Activated T-helper 17 cell treated with anti-CD3 and anti-CD28 coated beads, Interleukin-2, amount 50 U/mL, for 72 hours (primary cell): Measurements from ENCODE around the gene FER1L5. TPM values are rescaled to one million over a fixed set of nuclear protein-coding genes. Genes with fewer than 3 reads are reported as not detected.
A peak's percentile ranks its signal among the peaks of the same experiment; 100 is the strongest.

Source experiments
- ATAC-seq: fragments of 150-1000 bp; cut with Tn5 transposase; replicated peaks from 2 replicates; pipeline ENCODE4 v1.10.0; 2021; ENCODE audit warnings: mild to moderate bottlenecking, moderate library complexity
- H3K27ac Mint-ChIP-seq: one replicate; pipeline ENCODE4 v1.8.0; 2022; ENCODE audit warnings: mixed read lengths
- H3K27me3 Mint-ChIP-seq: one replicate; pipeline ENCODE4 v1.8.0; 2022; ENCODE audit warnings: mixed read lengths
- H3K36me3 Mint-ChIP-seq: one replicate; pipeline ENCODE4 v1.8.0; 2022; ENCODE audit warnings: low read depth, mild to moderate bottlenecking, mixed read lengths
- H3K4me1 Mint-ChIP-seq: one replicate; pipeline ENCODE4 v1.8.0; 2022; ENCODE audit warnings: mixed read lengths
- H3K4me3 Mint-ChIP-seq: one replicate; pipeline ENCODE4 v1.8.0; 2022; ENCODE audit warnings: mild to moderate bottlenecking, mixed read lengths
- H3K9me3 Mint-ChIP-seq: one replicate; pipeline ENCODE4 v1.8.0; 2022; ENCODE audit warnings: mixed read lengths
- total RNA-seq, 2 donors: library from RNA; stranded (reverse); gene quantifications; one replicate each; pipeline ENCODE4 v1.2.3, GENCODE V29; 2022

Gene FER1L5
- not detected for total RNA-seq

GRCh38 chr2:96642564-96643360, at the start of gene FER1L5:
Gene FER1L5, plus strand, starts transcription at chr2:96642764. Its CDS starts 73 bp downstream, at chr2:96642837.
- Mint-ChIP-seq H3K27ac (no peak within 1 kb of the TSS), H3K4me3 (no peak within 1 kb of the TSS), H3K36me3 (peaks cover 2% of the 10 kb centered on the region), H3K27me3 (no peaks in the 10 kb centered on the region), H3K4me1 (no peaks in the 10 kb centered on the region), H3K9me3 (no peaks in the 10 kb centered on the region)
- no peak for ATAC-seq

GRCh38 chr2:96594282-96594681, 48.3 kb upstream of the FER1L5 start:
- Mint-ChIP-seq H3K27ac (peak overlapping the region; percentile 96), H3K4me3 (peak overlapping the region; percentile 75), H3K36me3 (peaks cover 77% of the 10 kb centered on the region), H3K9me3 (no peaks in the 10 kb centered on the region), H3K4me1 (peaks cover 31% of the 10 kb centered on the region), H3K27me3 (no peaks in the 10 kb centered on the region)
- peak; percentile 50 for ATAC-seq

- no peaks in the 10 kb centered on the region for H3K27me3 Mint-ChIP-seq
- H3K4me3 Mint-ChIP-seq = peak overlapping the region; percentile 75
These were observed 47.8 kb upstream of the FER1L5 start for GRCh38 chr2:96594691-96595152.

GRCh38 chr2:96596596-96596995, 46.0 kb upstream of the FER1L5 start:
- ATAC-seq = peak; percentile 23
- Mint-ChIP-seq H3K27me3 (no peaks in the 10 kb centered on the region), H3K4me3 (no peak overlapping the region), H3K4me1 (peaks cover 39% of the 10 kb centered on the region), H3K36me3 (peaks cover 96% of the 10 kb centered on the region), H3K9me3 (no peaks in the 10 kb centered on the region), H3K27ac (peak overlapping the region; percentile 46)

More at GRCh38 chr2:96594691-96595152, 47.8 kb upstream of the FER1L5 start:
- peaks cover 77% of the 10 kb centered on the region for H3K36me3 Mint-ChIP-seq
- H3K27ac Mint-ChIP-seq = peak overlapping the region; percentile 96
- peaks cover 31% of the 10 kb centered on the region for H3K4me1 Mint-ChIP-seq
- no peaks in the 10 kb centered on the region for H3K9me3 Mint-ChIP-seq
- ATAC-seq = peak; percentile 88

- peaks cover 31% of the 10 kb centered on the region for H3K4me1 Mint-ChIP-seq
- no peaks in the 10 kb centered on the region for H3K9me3 Mint-ChIP-seq
- peak overlapping the region; percentile 33 for H3K27ac Mint-ChIP-seq
- no peak overlapping the region for H3K4me3 Mint-ChIP-seq
- no peak for ATAC-seq
- no peaks in the 10 kb centered on the region for H3K27me3 Mint-ChIP-seq
- peaks cover 96% of the 10 kb centered on the region for H3K36me3 Mint-ChIP-seq
These were observed 42.6 kb upstream of the FER1L5 start for GRCh38 chr2:96599941-96600340.

GRCh38 chr2:96601382-96602292, 40.9 kb upstream of the FER1L5 start:
- H3K4me1 Mint-ChIP-seq = peaks cover 21% of the 10 kb centered on the region
- ATAC-seq = peak; percentile 95
- peaks cover 100% of the 10 kb centered on the region for H3K36me3 Mint-ChIP-seq
- H3K27me3 Mint-ChIP-seq = no peaks in the 10 kb centered on the region
- peak overlapping the region; percentile 85 for H3K27ac Mint-ChIP-seq
- H3K4me3 Mint-ChIP-seq = peak overlapping the region; percentile 57
- no peaks in the 10 kb centered on the region for H3K9me3 Mint-ChIP-seq

- peaks cover 100% of the 10 kb centered on the region for H3K36me3 Mint-ChIP-seq
- no peaks in the 10 kb centered on the region for H3K27me3 Mint-ChIP-seq
- peak overlapping the region; percentile 85 for H3K27ac Mint-ChIP-seq
- H3K9me3 Mint-ChIP-seq = no peaks in the 10 kb centered on the region
- H3K4me3 Mint-ChIP-seq = no peak overlapping the region
- no peak for ATAC-seq
- peaks cover 21% of the 10 kb centered on the region for H3K4me1 Mint-ChIP-seq
These were observed 40.2 kb upstream of the FER1L5 start for GRCh38 chr2:96602330-96602823.

- no peak overlapping the region for H3K4me3 Mint-ChIP-seq
- peaks cover 100% of the 10 kb centered on the region for H3K36me3 Mint-ChIP-seq
- no peak overlapping the region for H3K27ac Mint-ChIP-seq
- no peaks in the 10 kb centered on the region for H3K27me3 Mint-ChIP-seq
- H3K4me1 Mint-ChIP-seq = peaks cover 16% of the 10 kb centered on the region
- ATAC-seq = no peak
- H3K9me3 Mint-ChIP-seq = no peaks in the 10 kb centered on the region
These were observed 38.5 kb upstream of the FER1L5 start for GRCh38 chr2:96604104-96604503.

GRCh38 chr2:96608469-96609455, 33.8 kb upstream of the FER1L5 start:
- H3K9me3 Mint-ChIP-seq = no peaks in the 10 kb centered on the region
- peaks cover 99% of the 10 kb centered on the region for H3K36me3 Mint-ChIP-seq
- no peak for ATAC-seq
- H3K27me3 Mint-ChIP-seq = no peaks in the 10 kb centered on the region
- no peak overlapping the region for H3K4me3 Mint-ChIP-seq
- peak overlapping the region; percentile 34 for H3K27ac Mint-ChIP-seq
- H3K4me1 Mint-ChIP-seq = no peaks in the 10 kb centered on the region

- Mint-ChIP-seq H3K36me3 (peaks cover 93% of the 10 kb centered on the region), H3K4me3 (peak overlapping the region; percentile 66), H3K9me3 (no peaks in the 10 kb centered on the region), H3K27me3 (no peaks in the 10 kb centered on the region), H3K27ac (peak overlapping the region; percentile 90), H3K4me1 (peaks cover 19% of the 10 kb centered on the region)
- no peak for ATAC-seq
These were observed 26.4 kb upstream of the FER1L5 start for GRCh38 chr2:96616128-96616527.

GRCh38 chr2:96616535-96616934, 26.0 kb upstream of the FER1L5 start:
- H3K36me3 Mint-ChIP-seq = peaks cover 93% of the 10 kb centered on the region
- H3K4me3 Mint-ChIP-seq = peak overlapping the region; percentile 66
- H3K27me3 Mint-ChIP-seq = no peaks in the 10 kb centered on the region
- H3K27ac Mint-ChIP-seq = peak overlapping the region; percentile 90
- no peak for ATAC-seq
- peaks cover 19% of the 10 kb centered on the region for H3K4me1 Mint-ChIP-seq
- H3K9me3 Mint-ChIP-seq = no peaks in the 10 kb centered on the region

GRCh38 chr2:96617012-96617411, 25.6 kb upstream of the FER1L5 start:
- Mint-ChIP-seq H3K36me3 (peaks cover 92% of the 10 kb centered on the region), H3K27me3 (no peaks in the 10 kb centered on the region), H3K4me3 (peak overlapping the region; percentile 66), H3K4me1 (peaks cover 19% of the 10 kb centered on the region), H3K9me3 (no peaks in the 10 kb centered on the region), H3K27ac (peak overlapping the region; percentile 90)
- peak; percentile 28 for ATAC-seq

GRCh38 chr2:96618596-96619283, 23.8 kb upstream of the FER1L5 start:
- Mint-ChIP-seq H3K36me3 (peaks cover 91% of the 10 kb centered on the region), H3K27ac (peak overlapping the region; percentile 77), H3K9me3 (no peaks in the 10 kb centered on the region), H3K27me3 (no peaks in the 10 kb centered on the region), H3K4me3 (no peak overlapping the region), H3K4me1 (peaks cover 25% of the 10 kb centered on the region)
- ATAC-seq = no peak
